ENCODE results near the gene SRSF3. TPM values are rescaled to one million over a fixed set of nuclear protein-coding genes. Genes with fewer than 3 reads are reported as not detected.
"Not testable (repeated sequence)": the region's sequence is repeated elsewhere in the genome, so short reads cannot be mapped to it uniquely, and the experiment has no call there.

Gene SRSF3
- polyA plus RNA-seq, 4 donors: 583 to 634 (median 599) TPM

GRCh38 chr6:36639171-36639808 lies 45.1 kb downstream of the SRSF3 start:
- no peak for DNase-seq (ENCODE audit: low read depth in 4 of 4, low spot score in 3 of 4)

GRCh38 chr6:36641543-36641942 lies 47.4 kb downstream of the SRSF3 start:
- no peak for DNase-seq (ENCODE audit: low read depth in 4 of 4, low spot score in 3 of 4)

GRCh38 chr6:36642913-36643817 lies 49.0 kb downstream of the SRSF3 start:
- no peak for DNase-seq (ENCODE audit: low read depth in 4 of 4, low spot score in 3 of 4)

GRCh38 chr6:36643977-36644376 lies 49.8 kb downstream of the SRSF3 start:
- DNase-seq (ENCODE audit: low read depth in 4 of 4, low spot score in 3 of 4): no peak

- no peak for DNase-seq (ENCODE audit: low read depth in 4 of 4, low spot score in 3 of 4)
Measured at GRCh38 chr6:36649086-36649485, 54.9 kb downstream of the SRSF3 start.

GRCh38 chr6:36649701-36650484 lies 55.7 kb downstream of the SRSF3 start:
- no peak for DNase-seq (ENCODE audit: low read depth in 4 of 4, low spot score in 3 of 4)

GRCh38 chr6:36650848-36651478 lies 56.8 kb downstream of the SRSF3 start:
- no peak for DNase-seq (ENCODE audit: low read depth in 4 of 4, low spot score in 3 of 4)

GRCh38 chr6:36651659-36652379 lies 57.7 kb downstream of the SRSF3 start:
- DNase-seq (ENCODE audit: low read depth in 4 of 4, low spot score in 3 of 4): no peak

GRCh38 chr6:36654469-36654868 lies 60.3 kb downstream of the SRSF3 start:
- not testable (repeated sequence) for DNase-seq (ENCODE audit: low read depth in 4 of 4, low spot score in 3 of 4)

Other genes starting within 250 kb of the SRSF3 start
- gene ETV7, start 206.7 kb upstream of the SRSF3 start, polyA plus RNA-seq (ENCODE audit: insufficient read length in 4 of 4): under 1 TPM in 3 of 4 donors, not detected in 1; 0.10 to 0.16 (median 0.11) TPM
- gene PXT1, start 151.5 kb upstream of the SRSF3 start, polyA plus RNA-seq (ENCODE audit: insufficient read length in 4 of 4): under 1 TPM in 2 of 4 donors, not detected in 2; 0.05 to 0.11 TPM
- 10 to 100 TPM; 49.4 to 54.5 (median 51.9) TPM for gene KCTD20, start 151.4 kb upstream of the SRSF3 start, polyA plus RNA-seq (ENCODE audit: insufficient read length in 4 of 4)
- gene STK38, start 46.9 kb upstream of the SRSF3 start, polyA plus RNA-seq (ENCODE audit: insufficient read length in 4 of 4): 10 to 100 TPM; 48.1 to 63.5 (median 50.9) TPM
- 10 to 100 TPM in 2 of 4 donors, 1 to 10 TPM in 2; 9.1 to 17.5 (median 12.3) TPM for gene CDKN1A, start 84.4 kb downstream of the SRSF3 start, polyA plus RNA-seq (ENCODE audit: insufficient read length in 4 of 4)
- under 1 TPM in 3 of 4 donors, not detected in 1; 0.06 to 0.09 (median 0.08) TPM for gene RAB44, start 103.5 kb downstream of the SRSF3 start, polyA plus RNA-seq (ENCODE audit: insufficient read length in 4 of 4)
- gene CPNE5, start 245.1 kb downstream of the SRSF3 start, polyA plus RNA-seq (ENCODE audit: insufficient read length in 4 of 4): 10 to 100 TPM; 12.5 to 14.8 (median 13.3) TPM

Data from right renal pelvis (tissue), 4 donors.